ENCODE data around the gene DPM2.

Gene DPM2

DNA sequence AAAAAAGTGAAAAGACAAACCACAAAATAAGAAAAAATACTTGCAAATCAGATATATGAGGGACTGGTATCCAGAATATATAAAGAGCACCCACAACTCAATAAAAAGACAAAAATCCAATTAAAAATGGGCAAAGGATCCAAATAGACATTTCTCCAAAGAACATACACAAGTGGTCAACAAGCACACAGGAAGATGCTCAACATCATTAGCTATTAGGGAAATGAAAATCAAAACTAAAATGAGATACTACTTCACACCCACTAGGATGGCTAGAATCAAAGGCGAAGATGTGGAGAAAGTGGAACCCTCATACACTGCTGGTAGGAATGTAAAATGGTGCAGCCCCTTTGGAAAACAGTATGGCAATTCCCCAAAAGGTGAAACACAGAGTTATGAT, 21.1 kb upstream of the DPM2 start:
- peaks cover 67% of the 10 kb centered on the region for H3K36me3 Mint-ChIP-seq
- peaks cover 96% of the 10 kb centered on the region for H3K4me1 Mint-ChIP-seq

DNA sequence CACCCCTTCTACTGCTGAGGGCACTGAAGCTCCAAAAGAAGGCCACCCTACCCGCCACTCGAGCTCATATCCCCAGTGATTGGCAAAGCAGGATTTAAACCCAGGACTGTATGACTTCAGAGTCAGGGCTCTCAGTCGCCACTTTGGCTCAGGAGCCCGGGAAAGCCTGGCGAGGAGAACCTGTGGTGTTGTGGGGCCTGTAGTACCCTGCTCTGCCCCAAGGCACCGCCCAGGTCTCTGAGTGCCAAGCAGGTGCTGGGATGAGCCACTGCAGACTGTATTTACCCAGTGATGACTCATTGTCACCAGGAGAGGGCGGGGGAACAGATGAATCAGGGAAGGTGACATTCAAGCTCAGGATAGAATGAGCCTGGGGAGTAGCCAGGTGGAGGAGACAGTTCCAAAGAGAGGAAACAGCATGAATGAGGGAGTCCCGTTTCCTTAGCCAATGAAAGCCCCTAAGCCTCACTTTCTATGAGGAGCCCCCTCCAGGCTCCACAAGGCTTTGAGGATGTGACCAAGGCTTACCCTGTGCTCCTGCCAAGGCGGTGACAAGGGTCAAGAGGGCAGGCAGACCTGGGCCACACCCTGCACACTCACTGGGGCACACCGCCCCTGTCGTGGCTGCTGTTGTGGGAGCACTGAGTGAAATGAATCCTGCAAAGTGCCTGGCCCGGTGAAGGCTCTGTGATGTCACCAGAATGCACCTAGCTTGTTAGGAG, 17.8 kb upstream of the DPM2 start:
- Mint-ChIP-seq H3K9me3 (no peaks in the 10 kb centered on the region), H3K4me1 (peaks cover 94% of the 10 kb centered on the region), H3K27me3 (no peaks in the 10 kb centered on the region), H3K27ac (peak overlapping the region; percentile 69), H3K36me3 (peaks cover 51% of the 10 kb centered on the region), H3K4me3 (peak overlapping the region; percentile 32)
- CTCF ChIA-PET: interaction anchor here (0.6 to 17.2 kb wide), 17 partner anchors 8 to 169 kb away, joined by 3 to 247 read pairs (median 7); partner anchors contain the start of genes EEIG1 and NAIF1
- DNase-seq: peak; percentile 83

More for the DNA sequence above, 21.1 kb upstream of the DPM2 start:
- no peaks in the 10 kb centered on the region for H3K27me3 Mint-ChIP-seq
- H3K27ac Mint-ChIP-seq: peak overlapping the region; percentile 77
- H3K4me3 Mint-ChIP-seq: no peak overlapping the region
- no peak for DNase-seq
- no peaks in the 10 kb centered on the region for H3K9me3 Mint-ChIP-seq
- CTCF ChIA-PET: interaction anchor here (7.5 to 17.2 kb wide), 2 partner anchors 16 to 74 kb away, joined by 159 to 247 read pairs; partner anchors contain the start of gene EEIG1

DNA sequence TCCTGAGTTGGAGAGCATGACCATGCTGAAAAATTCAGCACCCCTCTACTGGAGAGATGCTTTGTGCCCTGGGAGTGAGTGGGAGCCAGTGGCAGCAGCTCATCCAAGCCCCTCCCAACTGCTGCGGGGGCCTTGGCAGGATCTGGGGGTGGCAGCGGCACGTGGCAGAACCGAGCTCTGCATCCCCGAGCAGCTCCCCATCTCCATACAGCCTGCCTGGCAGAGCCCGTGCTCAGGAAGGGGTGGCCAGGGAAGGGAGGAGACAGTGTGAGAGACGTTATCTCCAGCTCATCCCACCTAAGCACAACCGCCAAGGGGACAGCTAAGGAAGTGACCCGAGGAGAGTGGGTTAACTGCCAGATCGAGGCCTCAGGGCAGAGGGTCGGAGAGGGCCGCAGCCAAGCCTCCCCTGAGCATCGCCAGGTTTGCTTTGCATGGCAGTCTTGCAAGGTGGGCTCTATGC, 17.2 kb upstream of the DPM2 start:
- DNase-seq: no peak
- peaks cover 50% of the 10 kb centered on the region for H3K36me3 Mint-ChIP-seq
- H3K27ac Mint-ChIP-seq: peak overlapping the region; percentile 69
- H3K4me3 Mint-ChIP-seq: peak overlapping the region; percentile 22
- H3K9me3 Mint-ChIP-seq: no peaks in the 10 kb centered on the region
- CTCF ChIA-PET: interaction anchor here (1.5 to 17.2 kb wide), 12 partner anchors 8 to 163 kb away, joined by 3 to 247 read pairs (median 8); partner anchors contain the start of gene EEIG1
- no peaks in the 10 kb centered on the region for H3K27me3 Mint-ChIP-seq
- H3K4me1 Mint-ChIP-seq: peaks cover 94% of the 10 kb centered on the region

DNA sequence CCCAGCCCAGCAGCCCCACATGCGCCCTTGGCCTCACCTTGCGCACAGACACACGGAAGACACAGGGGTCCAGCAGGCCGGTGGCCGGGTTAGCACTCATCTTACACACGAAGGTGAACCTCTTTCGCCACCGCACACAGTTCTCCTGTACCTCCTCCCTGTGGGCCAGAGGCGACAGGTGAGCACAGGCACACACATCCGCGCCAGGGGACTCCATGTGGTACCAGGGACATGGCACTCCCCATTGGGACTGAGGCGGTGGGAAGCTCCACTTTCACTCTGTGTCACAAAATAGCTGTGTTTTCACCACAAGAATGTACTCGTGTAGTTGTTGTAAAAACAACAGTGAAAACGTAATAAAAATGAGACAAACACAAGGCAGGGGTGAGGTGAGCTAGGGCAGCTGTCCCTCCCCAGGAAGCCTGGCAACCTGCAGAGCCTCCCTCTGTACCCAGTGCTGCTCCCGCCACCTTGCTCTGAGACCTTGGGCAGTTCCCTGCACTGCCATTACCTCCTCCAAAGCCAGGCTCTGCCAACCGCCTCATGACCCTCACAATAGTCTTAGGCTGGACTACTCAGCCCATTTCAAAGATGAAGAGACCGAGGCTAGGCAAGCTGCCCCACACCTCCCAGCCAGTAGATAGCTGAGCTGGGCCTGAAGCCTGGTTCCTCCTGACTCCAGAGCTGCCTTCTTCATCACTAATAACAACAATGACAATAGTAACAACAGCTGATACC, 16.3 kb upstream of the DPM2 start:
- CTCF ChIA-PET: interaction anchor here (1.5 to 17.2 kb wide), 8 partner anchors 10 to 164 kb away, joined by 3 to 247 read pairs (median 22); partner anchors contain the start of gene EEIG1
- Mint-ChIP-seq H3K9me3 (no peaks in the 10 kb centered on the region), H3K4me3 (peak overlapping the region; percentile 28), H3K27me3 (no peaks in the 10 kb centered on the region), H3K4me1 (peaks cover 92% of the 10 kb centered on the region), H3K36me3 (peaks cover 41% of the 10 kb centered on the region), H3K27ac (peak overlapping the region; percentile 69)
- DNase-seq: no peak

DNA sequence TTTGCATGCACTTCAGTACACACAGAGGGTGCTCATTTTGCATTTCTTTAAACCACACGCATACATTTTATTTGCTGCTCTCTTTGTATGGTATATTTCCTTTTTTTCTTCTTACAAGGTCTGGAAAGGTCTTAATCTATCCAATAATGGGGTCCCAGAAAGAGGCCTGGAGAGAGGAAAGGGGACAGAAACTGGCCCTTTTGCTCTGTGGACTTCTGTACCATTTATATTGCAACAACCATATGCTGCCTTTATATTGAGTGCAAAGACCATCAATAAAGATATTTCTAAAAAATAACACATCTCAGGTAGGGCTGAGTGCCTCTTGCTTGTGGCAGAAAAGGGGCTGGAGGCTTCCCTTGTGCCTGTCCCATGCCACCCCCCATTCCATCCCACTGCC, 15.5 kb upstream of the DPM2 start:
- peaks cover 94% of the 10 kb centered on the region for H3K4me1 Mint-ChIP-seq
- H3K4me3 Mint-ChIP-seq: no peak overlapping the region
- peaks cover 42% of the 10 kb centered on the region for H3K36me3 Mint-ChIP-seq
- CTCF ChIA-PET: interaction anchor here (2.0 to 17.2 kb wide), 5 partner anchors 10 to 150 kb away, joined by 5 to 247 read pairs (median 80); partner anchors contain the start of gene EEIG1
- peak overlapping the region; percentile 28 for H3K27ac Mint-ChIP-seq
- no peaks in the 10 kb centered on the region for H3K9me3 Mint-ChIP-seq
- DNase-seq: no peak
- H3K27me3 Mint-ChIP-seq: no peaks in the 10 kb centered on the region

DNA sequence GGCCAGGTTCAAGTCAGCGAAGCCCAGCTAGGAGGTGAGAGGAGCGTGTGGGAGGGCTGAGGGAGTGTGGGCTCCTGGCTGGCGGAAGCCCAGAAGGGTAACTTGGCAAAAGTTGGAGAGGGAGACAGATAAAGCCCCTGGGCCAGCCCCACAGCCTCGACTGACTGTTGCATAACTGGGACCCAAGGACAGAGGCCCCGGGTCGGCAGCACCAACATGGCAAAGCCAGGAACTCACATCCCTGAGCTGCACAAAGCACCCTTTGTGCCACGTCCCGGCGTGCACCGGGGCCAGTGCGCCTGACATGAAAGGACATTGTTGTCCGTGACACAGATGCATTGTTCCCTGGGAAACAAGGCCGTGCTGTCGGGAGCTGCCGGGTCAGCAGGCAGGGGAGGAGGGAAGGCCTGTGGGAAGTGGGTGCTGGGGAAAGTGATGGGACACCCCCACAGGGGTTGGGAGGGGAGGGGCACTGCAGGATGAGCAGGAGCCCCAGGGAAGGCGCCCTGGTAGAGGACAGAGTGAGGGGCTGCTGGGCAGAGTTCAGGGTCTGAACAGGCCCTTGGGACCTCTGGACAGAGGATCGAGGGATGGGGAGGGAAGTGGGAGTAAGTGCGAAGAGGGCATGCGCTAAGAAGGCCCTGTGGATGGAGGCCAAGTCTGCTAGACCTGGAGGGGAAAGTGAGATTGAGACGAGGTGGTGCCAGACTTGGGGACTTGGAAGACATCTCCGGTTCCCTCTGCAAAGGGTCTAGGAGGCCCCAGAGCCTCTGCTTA, 13.0 kb upstream of the DPM2 start:
- Mint-ChIP-seq H3K4me1 (peaks cover 82% of the 10 kb centered on the region), H3K27ac (peak overlapping the region; percentile 78), H3K4me3 (no peak overlapping the region), H3K36me3 (peaks cover 48% of the 10 kb centered on the region), H3K9me3 (no peaks in the 10 kb centered on the region), H3K27me3 (no peaks in the 10 kb centered on the region)
- CTCF ChIA-PET: interaction anchor here (6.8 to 17.2 kb wide), 2 partner anchors 8 to 82 kb away, joined by 80 to 247 read pairs; no protein-coding TSS in a partner anchor
- no peak for DNase-seq

DNA sequence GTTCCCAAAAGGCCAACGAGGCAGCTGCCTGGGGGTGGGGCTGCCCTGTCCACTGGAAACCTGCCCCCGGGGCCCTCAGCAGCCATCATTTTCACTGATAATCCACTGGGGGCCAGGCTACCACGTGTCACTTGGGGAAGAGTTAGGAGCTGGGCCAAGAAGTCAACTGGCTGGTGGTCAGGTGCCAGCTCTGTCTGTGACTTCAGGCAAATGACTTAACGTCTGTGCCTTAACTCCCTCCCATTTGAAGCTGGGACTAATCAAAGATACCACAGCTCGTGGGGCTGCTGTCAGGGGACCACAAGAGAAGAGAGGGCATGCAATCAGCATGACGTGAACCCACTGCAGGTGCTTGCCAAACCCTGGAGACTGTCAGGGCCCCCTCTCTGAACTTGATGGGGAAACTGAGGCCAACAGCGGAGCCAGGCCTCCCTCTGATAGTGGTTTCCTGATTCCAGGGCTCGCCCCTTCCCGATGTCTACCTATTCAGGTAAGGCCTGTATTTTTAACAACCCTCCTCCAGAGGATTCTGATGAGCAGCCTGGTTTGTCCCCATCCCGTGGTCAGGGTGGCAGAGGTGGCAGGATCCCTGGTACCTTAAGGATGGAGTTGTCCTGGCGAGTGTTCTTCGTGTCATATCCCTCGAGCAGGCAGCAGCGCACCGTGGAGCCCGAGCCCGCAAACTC, 12.3 kb upstream of the DPM2 start:
- DNase-seq: no peak
- CTCF ChIA-PET: interaction anchor here (17.2 kb wide), 1 partner anchor 83 kb away, joined by 247 read pairs; no protein-coding TSS in a partner anchor
- no peaks in the 10 kb centered on the region for H3K9me3 Mint-ChIP-seq
- H3K36me3 Mint-ChIP-seq: peaks cover 50% of the 10 kb centered on the region
- peaks cover 79% of the 10 kb centered on the region for H3K4me1 Mint-ChIP-seq
- H3K27ac Mint-ChIP-seq: peak overlapping the region; percentile 78
- no peaks in the 10 kb centered on the region for H3K27me3 Mint-ChIP-seq
- no peak overlapping the region for H3K4me3 Mint-ChIP-seq

DNA sequence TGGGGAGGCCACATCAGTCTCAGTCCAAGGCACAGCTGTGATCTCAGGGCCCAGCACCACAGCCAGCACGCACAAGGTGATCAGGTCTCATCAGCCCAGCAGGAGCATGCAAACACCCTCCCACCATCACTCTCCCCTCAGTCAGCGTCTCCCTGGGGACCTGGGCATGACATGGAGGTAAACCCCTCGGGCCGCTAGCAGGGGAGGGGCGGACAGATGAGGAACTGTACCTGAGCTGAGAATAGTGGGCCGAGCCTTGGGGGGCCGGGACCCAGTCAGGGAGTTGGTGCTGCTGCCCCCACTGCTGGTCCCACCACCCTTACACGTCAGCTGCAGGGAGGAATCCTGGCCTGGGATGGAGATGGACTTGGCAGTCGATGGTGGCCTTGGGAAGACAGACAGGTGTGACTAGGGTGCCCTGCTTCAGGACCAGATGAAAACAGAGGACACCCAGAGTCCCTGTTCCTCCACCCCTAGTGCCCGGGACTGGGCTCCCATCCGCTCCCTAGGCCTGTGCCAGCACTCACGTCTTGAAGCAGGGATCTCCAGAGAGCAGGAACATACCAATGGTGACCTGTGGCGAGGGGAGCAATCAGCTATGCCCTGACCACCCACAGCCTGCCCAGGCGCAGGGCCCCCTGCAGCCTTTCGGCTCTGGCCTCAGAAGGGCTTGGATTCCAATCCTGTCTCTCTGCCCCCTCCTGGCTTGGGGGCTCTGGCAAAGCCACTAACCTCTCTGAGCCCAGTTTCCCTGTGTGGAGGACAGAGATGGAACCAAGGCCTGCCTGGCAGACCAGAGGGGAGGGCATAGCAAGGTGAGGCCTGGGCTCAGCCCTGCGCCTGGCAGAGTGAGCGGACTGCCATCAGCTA, 10.4 kb upstream of the DPM2 start:
- no peak for DNase-seq
- H3K36me3 Mint-ChIP-seq: peaks cover 60% of the 10 kb centered on the region
- CTCF ChIA-PET: interaction anchor here (1.0 to 17.2 kb wide), 3 partner anchors 7 to 170 kb away, joined by 3 to 247 read pairs (median 7); no protein-coding TSS in a partner anchor
- no peaks in the 10 kb centered on the region for H3K9me3 Mint-ChIP-seq
- peak overlapping the region; percentile 78 for H3K27ac Mint-ChIP-seq
- H3K4me1 Mint-ChIP-seq: peaks cover 72% of the 10 kb centered on the region
- H3K27me3 Mint-ChIP-seq: peaks cover 3% of the 10 kb centered on the region
- H3K4me3 Mint-ChIP-seq: no peak overlapping the region

DNA sequence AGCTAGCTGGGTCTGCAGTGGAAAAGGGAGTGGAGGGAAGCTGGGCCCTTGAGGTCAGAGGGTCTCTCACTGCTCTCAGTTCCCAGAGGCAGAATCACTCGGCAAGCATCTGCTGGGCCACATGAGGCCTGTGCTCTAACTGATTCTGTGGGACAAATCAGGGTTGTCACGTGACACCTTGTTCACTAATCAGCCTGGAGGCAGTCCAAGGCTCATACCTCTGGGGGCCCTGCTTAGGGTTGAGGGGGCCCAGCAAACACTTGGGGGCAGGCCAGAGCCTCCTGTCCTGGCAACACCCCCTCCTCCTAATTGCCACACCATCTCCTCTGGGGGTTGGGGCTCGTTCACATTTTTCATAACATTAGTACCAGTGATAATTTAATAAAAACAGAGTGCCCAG, 9.1 kb upstream of the DPM2 start:
- no peak overlapping the region for H3K4me3 Mint-ChIP-seq
- peaks cover 65% of the 10 kb centered on the region for H3K36me3 Mint-ChIP-seq
- peaks cover 3% of the 10 kb centered on the region for H3K27me3 Mint-ChIP-seq
- DNase-seq: no peak
- CTCF ChIA-PET: interaction anchor here (1.9 to 7.0 kb wide), 2 partner anchors 9 to 89 kb away, joined by 7 to 170 read pairs; no protein-coding TSS in a partner anchor
- no peaks in the 10 kb centered on the region for H3K9me3 Mint-ChIP-seq
- no peak overlapping the region for H3K27ac Mint-ChIP-seq
- peaks cover 62% of the 10 kb centered on the region for H3K4me1 Mint-ChIP-seq

DNA sequence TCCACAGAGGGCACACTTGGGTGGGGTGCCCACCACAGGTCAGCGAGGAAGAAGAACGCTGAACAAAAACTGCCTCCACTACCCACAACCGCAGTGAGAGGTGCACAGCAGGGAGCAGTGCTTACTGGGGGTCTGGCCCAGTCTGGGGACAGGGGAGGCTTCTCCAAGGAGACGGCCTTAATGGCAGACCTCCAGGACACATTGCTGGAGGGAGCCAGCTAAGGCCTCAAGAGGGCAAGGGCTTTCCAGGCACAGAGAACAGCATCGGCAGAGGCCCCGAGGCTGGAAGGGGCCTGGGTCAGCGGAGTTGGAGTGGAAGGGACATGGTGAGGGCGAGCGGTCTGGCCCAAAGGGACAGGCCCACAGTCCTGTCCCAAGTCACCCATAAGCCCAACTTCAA, 8.3 kb upstream of the DPM2 start:
- CTCF ChIA-PET: interaction anchor here (1.3 to 7.0 kb wide), 4 partner anchors 8 to 89 kb away, joined by 4 to 170 read pairs (median 44); no protein-coding TSS in a partner anchor
- peaks cover 56% of the 10 kb centered on the region for H3K4me1 Mint-ChIP-seq
- no peak overlapping the region for H3K4me3 Mint-ChIP-seq
- DNase-seq: no peak
- no peak overlapping the region for H3K27ac Mint-ChIP-seq
- H3K9me3 Mint-ChIP-seq: no peaks in the 10 kb centered on the region
- H3K36me3 Mint-ChIP-seq: peaks cover 68% of the 10 kb centered on the region
- H3K27me3 Mint-ChIP-seq: peaks cover 3% of the 10 kb centered on the region

DNA sequence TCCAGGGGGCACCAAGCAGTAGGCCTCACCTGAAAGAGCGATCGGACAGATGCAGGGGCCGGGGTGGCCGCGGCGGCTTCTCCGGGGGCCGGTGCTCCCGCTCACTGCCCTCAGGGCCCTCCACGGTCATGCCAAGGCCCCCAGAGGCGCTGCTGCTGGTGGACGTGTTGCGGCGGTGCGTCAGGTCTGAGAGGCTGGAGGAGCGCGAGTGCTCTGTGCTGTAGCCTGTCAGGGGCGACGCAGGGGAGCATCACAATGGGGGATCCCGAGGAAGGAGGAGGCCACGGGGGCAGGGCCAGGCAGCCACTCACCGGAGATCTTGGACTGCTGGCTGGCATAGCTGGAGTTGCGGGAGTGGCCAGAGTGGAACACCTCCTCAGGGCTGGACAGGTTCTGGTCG, 7.7 kb upstream of the DPM2 start:
- CTCF ChIA-PET: interaction anchor here (1.3 to 7.0 kb wide), 6 partner anchors 9 to 173 kb away, joined by 4 to 170 read pairs (median 38); no protein-coding TSS in a partner anchor
- DNase-seq: no peak
- Mint-ChIP-seq H3K27ac (no peak overlapping the region), H3K4me3 (no peak overlapping the region), H3K36me3 (peaks cover 69% of the 10 kb centered on the region), H3K27me3 (peaks cover 3% of the 10 kb centered on the region), H3K9me3 (no peaks in the 10 kb centered on the region), H3K4me1 (peaks cover 54% of the 10 kb centered on the region)

DNA sequence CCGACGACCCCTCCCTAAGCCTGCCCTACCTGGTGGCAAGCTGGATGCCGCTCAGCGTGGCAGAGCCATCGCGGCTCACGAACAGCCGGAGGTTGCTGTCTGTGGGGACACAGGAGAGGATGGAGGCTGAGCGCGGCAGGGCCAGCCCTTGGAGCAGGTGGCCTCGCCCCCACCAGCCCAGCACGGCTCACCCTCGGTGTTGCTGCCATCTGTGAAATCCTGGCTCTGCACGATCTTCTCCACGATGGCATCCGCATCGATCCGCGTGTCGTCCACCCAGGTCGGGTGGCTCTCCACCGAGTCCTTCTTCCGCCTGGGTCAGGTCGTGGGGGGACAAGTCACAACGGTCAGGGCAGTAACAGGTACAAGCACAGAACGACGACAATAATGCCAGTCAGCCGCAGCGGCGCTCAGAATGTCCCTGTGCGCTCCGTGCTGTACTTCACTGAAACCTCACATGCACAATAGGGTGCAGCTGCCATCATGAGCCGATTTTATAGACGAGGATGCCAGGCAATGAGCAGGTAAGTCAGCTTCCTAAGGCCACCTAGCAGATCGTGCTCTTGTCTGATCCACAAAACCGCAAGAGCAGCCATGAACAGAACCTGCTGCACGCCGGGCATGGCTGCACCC, 7.0 kb upstream of the DPM2 start:
- CTCF ChIA-PET: interaction anchor here (0.5 to 7.0 kb wide), 19 partner anchors 9 to 425 kb away, joined by 3 to 170 read pairs (median 5); no protein-coding TSS in a partner anchor
- H3K9me3 Mint-ChIP-seq: no peaks in the 10 kb centered on the region
- peaks cover 71% of the 10 kb centered on the region for H3K36me3 Mint-ChIP-seq
- DNase-seq: no peak
- H3K27me3 Mint-ChIP-seq: peaks cover 3% of the 10 kb centered on the region
- peaks cover 49% of the 10 kb centered on the region for H3K4me1 Mint-ChIP-seq
- H3K4me3 Mint-ChIP-seq: no peak overlapping the region
- H3K27ac Mint-ChIP-seq: peak overlapping the region; percentile 67

Measured in activated naive CD4-positive, alpha-beta T cell treated with anti-CD3 and anti-CD28 coated beads, Interleukin-2, amount 10 ng/mL, durations not matched to agents 7 days and 5 days (primary cell).